HEK293 (cell line): Measurements from ENCODE around the gene PIP4K2A.

Experiments
- BCL11A ChIP-seq: fragments of 450-650 bp; formaldehyde crosslinking; IDR thresholded peaks from 2 replicates; pipeline ENCODE4 v1.5.1; 2016; ENCODE audit warnings: low read depth, missing biosample characterization, missing genetic modification characterization
- BCL11B ChIP-seq: fragments of 450-650 bp; formaldehyde crosslinking; IDR thresholded peaks from 2 replicates; pipeline ENCODE4 v1.5.1; 2016; ENCODE audit warnings: low read depth, missing biosample characterization, missing genetic modification characterization
- EGR2 ChIP-seq: fragments of 450-650 bp; formaldehyde crosslinking; IDR thresholded peaks from 2 replicates; pipeline ENCODE4 v1.5.1; 2016; ENCODE audit warnings: low read depth, missing biosample characterization, missing genetic modification characterization
- FEZF1 ChIP-seq: fragments of 450-650 bp; formaldehyde crosslinking; IDR thresholded peaks from 2 replicates; pipeline ENCODE4 v1.5.1; 2016; ENCODE audit warnings: missing biosample characterization, missing genetic modification characterization
- MZF1 ChIP-seq: fragments of 450-650 bp; formaldehyde crosslinking; IDR thresholded peaks from 2 replicates; pipeline ENCODE4 v1.5.1; 2017; ENCODE audit warnings: missing biosample characterization, missing genetic modification characterization, borderline replicate concordance
- OVOL3 ChIP-seq: fragments of 450-650 bp; formaldehyde crosslinking; IDR thresholded peaks from 2 replicates; pipeline ENCODE4 v1.5.1; 2016; ENCODE audit warnings: missing biosample characterization, missing genetic modification characterization
- SP2 ChIP-seq: fragments of 450-650 bp; formaldehyde crosslinking; IDR thresholded peaks from 2 replicates; pipeline ENCODE4 v1.5.1; 2016; ENCODE audit warnings: missing biosample characterization, missing genetic modification characterization
- ZBTB1 ChIP-seq: fragments of 450-650 bp; formaldehyde crosslinking; IDR thresholded peaks from 2 replicates; pipeline ENCODE4 v1.5.1; 2016; ENCODE audit warnings: missing biosample characterization, missing genetic modification characterization
- ZNF10 ChIP-seq: fragments of 450-650 bp; formaldehyde crosslinking; IDR thresholded peaks from 2 replicates; pipeline ENCODE4 v1.5.1; 2017; ENCODE audit warnings: missing biosample characterization, missing genetic modification characterization
- ZNF114 ChIP-seq: fragments of 450-650 bp; formaldehyde crosslinking; IDR thresholded peaks from 2 replicates; pipeline ENCODE4 v1.5.0; 2017; ENCODE audit warnings: missing biosample characterization, missing genetic modification characterization
- ZNF169 ChIP-seq: fragments of 450-650 bp; formaldehyde crosslinking; IDR thresholded peaks from 2 replicates; pipeline ENCODE4 v1.5.1; 2016; ENCODE audit warnings: missing biosample characterization, missing genetic modification characterization
- ZNF529 ChIP-seq: fragments of 450-650 bp; formaldehyde crosslinking; IDR thresholded peaks from 2 replicates; pipeline ENCODE4 v1.5.1; 2017; ENCODE audit warnings: missing genetic modification characterization, missing biosample characterization; ENCODE audit not compliant: insufficient replicate concordance
- ZNF560 ChIP-seq: fragments of 450-650 bp; formaldehyde crosslinking; IDR thresholded peaks from 2 replicates; pipeline ENCODE4 v1.5.1; 2017; ENCODE audit warnings: missing biosample characterization, missing genetic modification characterization, borderline replicate concordance
- ZNF561 ChIP-seq: fragments of 450-650 bp; IDR thresholded peaks from 2 replicates; pipeline ENCODE4 v1.5.1; 2018; ENCODE audit warnings: missing biosample characterization, missing genetic modification characterization, borderline replicate concordance
- ZNF621 ChIP-seq: fragments of 450-650 bp; formaldehyde crosslinking; IDR thresholded peaks from 2 replicates; pipeline ENCODE4 v1.5.1; 2017; ENCODE audit warnings: missing biosample characterization, missing genetic modification characterization
- ZNF707 ChIP-seq: fragments of 450-650 bp; formaldehyde crosslinking; IDR thresholded peaks from 2 replicates; pipeline ENCODE4 v1.5.1; 2016; ENCODE audit warnings: missing biosample characterization, missing genetic modification characterization
- ZNF768 ChIP-seq: fragments of 450-650 bp; formaldehyde crosslinking; IDR thresholded peaks from 2 replicates; pipeline ENCODE4 v1.5.1; 2018; ENCODE audit warnings: missing biosample characterization, mild to moderate bottlenecking, missing genetic modification characterization
- ZNF777 ChIP-seq: fragments of 450-650 bp; formaldehyde crosslinking; IDR thresholded peaks from 2 replicates; pipeline ENCODE4 v1.5.1; 2017; ENCODE audit warnings: missing biosample characterization, missing genetic modification characterization, borderline replicate concordance
- ZSCAN30 ChIP-seq: fragments of 450-650 bp; IDR thresholded peaks from 2 replicates; pipeline ENCODE4 v1.5.1; 2018; ENCODE audit warnings: missing biosample characterization, mild to moderate bottlenecking, missing genetic modification characterization, moderate library complexity
- TF ChIP-seq, protein P1 (sequence below): fragments of 450-650 bp; formaldehyde crosslinking; IDR thresholded peaks from 2 replicates; pipeline ENCODE4 v1.5.1; 2016; ENCODE audit warnings: missing biosample characterization, missing genetic modification characterization
- TF ChIP-seq, protein P2 (sequence below): fragments of 450-650 bp; formaldehyde crosslinking; IDR thresholded peaks from 2 replicates; pipeline ENCODE4 v1.5.1; 2016; ENCODE audit warnings: missing biosample characterization, missing genetic modification characterization
- TF ChIP-seq, protein P3 (sequence below): fragments of 450-650 bp; formaldehyde crosslinking; IDR thresholded peaks from 2 replicates; pipeline ENCODE4 v1.5.1; 2017; ENCODE audit warnings: missing biosample characterization, missing genetic modification characterization
- TF ChIP-seq, protein P4 (sequence below): IDR thresholded peaks from 2 replicates; pipeline ENCODE4 v1.6.1; 2011; ENCODE audit warnings: mild to moderate bottlenecking, low read depth, low read length, borderline replicate concordance
- TF ChIP-seq, protein P5 (sequence below): fragments of 450-650 bp; formaldehyde crosslinking; IDR thresholded peaks from 2 replicates; pipeline ENCODE4; 2016; ENCODE audit warnings: missing biosample characterization, missing genetic modification characterization
- TF ChIP-seq, protein P6 (sequence below): fragments of 450-650 bp; formaldehyde crosslinking; IDR thresholded peaks from 2 replicates; pipeline ENCODE4 v1.5.1; 2016; ENCODE audit warnings: missing biosample characterization, missing genetic modification characterization
- TF ChIP-seq, protein P7 (sequence below): fragments of 450-650 bp; formaldehyde crosslinking; optimal IDR thresholded peaks from 2 replicates; pipeline ENCODE3; 2016; ENCODE audit warnings: missing biosample characterization, mild to moderate bottlenecking, missing genetic modification characterization

PIP4K2A gene

DNA sequence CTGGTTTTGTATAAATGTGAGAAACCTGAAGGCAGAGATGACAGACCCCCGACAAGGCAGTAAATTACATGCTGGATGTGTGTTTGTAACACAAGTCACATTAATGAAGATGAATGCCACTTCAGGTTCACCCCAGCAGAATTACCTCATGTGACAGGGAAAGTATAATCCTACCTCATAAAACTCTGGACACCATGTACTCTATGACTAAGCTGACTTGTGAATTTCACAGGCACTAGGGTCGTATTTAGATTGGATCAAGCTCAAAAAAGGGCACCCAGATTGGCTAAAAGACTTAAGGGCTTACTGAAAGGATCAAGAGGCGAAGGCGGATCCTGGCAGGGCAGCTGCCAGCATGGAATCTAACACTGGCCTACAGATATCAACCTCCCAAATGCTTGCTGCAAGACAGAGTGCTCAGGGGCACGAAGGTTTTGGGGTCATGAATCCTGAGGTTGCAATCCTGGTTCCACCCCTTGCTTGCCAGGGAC, 161.4 kb downstream of the PIP4K2A start (continued):
- TF ChIP-seq, protein P1, sequence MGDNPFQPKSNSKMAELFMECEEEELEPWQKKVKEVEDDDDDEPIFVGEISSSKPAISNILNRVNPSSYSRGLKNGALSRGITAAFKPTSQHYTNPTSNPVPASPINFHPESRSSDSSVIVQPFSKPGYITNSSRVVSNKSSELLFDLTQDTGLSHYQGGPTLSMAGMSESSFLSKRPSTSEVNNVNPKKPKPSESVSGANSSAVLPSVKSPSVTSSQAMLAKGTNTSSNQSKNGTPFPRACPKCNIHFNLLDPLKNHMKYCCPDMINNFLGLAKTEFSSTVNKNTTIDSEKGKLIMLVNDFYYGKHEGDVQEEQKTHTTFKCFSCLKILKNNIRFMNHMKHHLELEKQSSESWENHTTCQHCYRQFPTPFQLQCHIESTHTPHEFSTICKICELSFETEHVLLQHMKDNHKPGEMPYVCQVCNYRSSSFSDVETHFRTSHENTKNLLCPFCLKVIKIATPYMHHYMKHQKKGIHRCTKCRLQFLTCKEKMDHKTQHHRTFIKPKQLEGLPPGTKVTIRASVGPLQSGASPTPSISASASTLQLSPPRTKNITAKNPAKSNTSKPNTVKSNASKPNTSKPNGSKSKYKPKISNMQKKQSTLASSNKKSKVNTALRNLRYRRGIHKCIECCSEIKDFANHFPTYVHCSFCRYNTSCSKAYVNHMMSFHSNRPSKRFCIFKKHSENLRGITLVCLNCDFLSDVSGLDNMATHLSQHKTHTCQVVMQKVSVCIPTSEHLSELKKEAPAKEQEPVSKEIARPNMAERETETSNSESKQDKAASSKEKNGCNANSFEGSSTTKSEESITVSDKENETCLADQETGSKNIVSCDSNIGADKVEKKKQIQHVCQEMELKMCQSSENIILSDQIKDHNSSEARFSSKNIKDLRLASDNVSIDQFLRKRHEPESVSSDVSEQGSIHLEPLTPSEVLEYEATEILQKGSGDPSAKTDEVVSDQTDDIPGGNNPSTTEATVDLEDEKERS, result no peak
- TF ChIP-seq SP2 (tag by site-specific recombination) (peak; percentile 87), ZNF561 (tag by site-specific recombination) (peak; percentile 92), EGR2 (peak; percentile 79; the same call in 1 of the 2 replicates), MZF1 (no peak; the same call in 1 of the 2 replicates), ZNF621 (tag by site-specific recombination) (no peak), ZNF560 (tag by site-specific recombination) (no peak), ZNF707 (tag by site-specific recombination) (no peak), BCL11A (tag by site-specific recombination) (peak; percentile 100), ZNF768 (tag by site-specific recombination) (no peak), ZSCAN30 (tag by site-specific recombination) (peak; percentile 97), ZNF10 (tag by site-specific recombination) (peak; percentile 89), OVOL3 (peak; percentile 99), BCL11B (tag by site-specific recombination) (peak; percentile 98), ZNF529 (tag by site-specific recombination) (peak; percentile 49), ZNF169 (tag by site-specific recombination) (no peak), ZBTB1 (tag by site-specific recombination) (peak; percentile 93; the same call in 1 of the 2 replicates), ZNF114 (tag by site-specific recombination) (no peak), ZNF777 (tag by site-specific recombination) (no peak), FEZF1 (tag by site-specific recombination) (peak; percentile 100)
- TF ChIP-seq, protein P2, sequence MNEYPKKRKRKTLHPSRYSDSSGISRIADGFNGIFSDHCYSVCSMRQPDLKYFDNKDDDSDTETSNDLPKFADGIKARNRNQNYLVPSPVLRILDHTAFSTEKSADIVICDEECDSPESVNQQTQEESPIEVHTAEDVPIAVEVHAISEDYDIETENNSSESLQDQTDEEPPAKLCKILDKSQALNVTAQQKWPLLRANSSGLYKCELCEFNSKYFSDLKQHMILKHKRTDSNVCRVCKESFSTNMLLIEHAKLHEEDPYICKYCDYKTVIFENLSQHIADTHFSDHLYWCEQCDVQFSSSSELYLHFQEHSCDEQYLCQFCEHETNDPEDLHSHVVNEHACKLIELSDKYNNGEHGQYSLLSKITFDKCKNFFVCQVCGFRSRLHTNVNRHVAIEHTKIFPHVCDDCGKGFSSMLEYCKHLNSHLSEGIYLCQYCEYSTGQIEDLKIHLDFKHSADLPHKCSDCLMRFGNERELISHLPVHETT (tag by site-specific recombination), result peak; percentile 99
- TF ChIP-seq, protein P3, sequence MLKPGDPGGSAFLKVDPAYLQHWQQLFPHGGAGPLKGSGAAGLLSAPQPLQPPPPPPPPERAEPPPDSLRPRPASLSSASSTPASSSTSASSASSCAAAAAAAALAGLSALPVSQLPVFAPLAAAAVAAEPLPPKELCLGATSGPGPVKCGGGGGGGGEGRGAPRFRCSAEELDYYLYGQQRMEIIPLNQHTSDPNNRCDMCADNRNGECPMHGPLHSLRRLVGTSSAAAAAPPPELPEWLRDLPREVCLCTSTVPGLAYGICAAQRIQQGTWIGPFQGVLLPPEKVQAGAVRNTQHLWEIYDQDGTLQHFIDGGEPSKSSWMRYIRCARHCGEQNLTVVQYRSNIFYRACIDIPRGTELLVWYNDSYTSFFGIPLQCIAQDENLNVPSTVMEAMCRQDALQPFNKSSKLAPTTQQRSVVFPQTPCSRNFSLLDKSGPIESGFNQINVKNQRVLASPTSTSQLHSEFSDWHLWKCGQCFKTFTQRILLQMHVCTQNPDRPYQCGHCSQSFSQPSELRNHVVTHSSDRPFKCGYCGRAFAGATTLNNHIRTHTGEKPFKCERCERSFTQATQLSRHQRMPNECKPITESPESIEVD (tag by site-specific recombination), result peak; percentile 100
- TF ChIP-seq, protein P4, sequence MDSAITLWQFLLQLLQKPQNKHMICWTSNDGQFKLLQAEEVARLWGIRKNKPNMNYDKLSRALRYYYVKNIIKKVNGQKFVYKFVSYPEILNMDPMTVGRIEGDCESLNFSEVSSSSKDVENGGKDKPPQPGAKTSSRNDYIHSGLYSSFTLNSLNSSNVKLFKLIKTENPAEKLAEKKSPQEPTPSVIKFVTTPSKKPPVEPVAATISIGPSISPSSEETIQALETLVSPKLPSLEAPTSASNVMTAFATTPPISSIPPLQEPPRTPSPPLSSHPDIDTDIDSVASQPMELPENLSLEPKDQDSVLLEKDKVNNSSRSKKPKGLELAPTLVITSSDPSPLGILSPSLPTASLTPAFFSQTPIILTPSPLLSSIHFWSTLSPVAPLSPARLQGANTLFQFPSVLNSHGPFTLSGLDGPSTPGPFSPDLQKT, result no peak
- TF ChIP-seq, protein P5, sequence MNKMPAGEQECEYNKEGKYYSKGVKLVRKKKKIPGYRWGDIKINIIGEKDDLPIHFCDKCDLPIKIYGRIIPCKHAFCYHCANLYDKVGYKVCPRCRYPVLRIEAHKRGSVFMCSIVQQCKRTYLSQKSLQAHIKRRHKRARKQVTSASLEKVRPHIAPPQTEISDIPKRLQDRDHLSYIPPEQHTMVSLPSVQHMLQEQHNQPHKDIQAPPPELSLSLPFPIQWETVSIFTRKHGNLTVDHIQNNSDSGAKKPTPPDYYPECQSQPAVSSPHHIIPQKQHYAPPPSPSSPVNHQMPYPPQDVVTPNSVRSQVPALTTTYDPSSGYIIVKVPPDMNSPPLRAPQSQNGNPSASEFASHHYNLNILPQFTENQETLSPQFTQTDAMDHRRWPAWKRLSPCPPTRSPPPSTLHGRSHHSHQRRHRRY (tag by site-specific recombination), result peak; percentile 97
- TF ChIP-seq, protein P6, sequence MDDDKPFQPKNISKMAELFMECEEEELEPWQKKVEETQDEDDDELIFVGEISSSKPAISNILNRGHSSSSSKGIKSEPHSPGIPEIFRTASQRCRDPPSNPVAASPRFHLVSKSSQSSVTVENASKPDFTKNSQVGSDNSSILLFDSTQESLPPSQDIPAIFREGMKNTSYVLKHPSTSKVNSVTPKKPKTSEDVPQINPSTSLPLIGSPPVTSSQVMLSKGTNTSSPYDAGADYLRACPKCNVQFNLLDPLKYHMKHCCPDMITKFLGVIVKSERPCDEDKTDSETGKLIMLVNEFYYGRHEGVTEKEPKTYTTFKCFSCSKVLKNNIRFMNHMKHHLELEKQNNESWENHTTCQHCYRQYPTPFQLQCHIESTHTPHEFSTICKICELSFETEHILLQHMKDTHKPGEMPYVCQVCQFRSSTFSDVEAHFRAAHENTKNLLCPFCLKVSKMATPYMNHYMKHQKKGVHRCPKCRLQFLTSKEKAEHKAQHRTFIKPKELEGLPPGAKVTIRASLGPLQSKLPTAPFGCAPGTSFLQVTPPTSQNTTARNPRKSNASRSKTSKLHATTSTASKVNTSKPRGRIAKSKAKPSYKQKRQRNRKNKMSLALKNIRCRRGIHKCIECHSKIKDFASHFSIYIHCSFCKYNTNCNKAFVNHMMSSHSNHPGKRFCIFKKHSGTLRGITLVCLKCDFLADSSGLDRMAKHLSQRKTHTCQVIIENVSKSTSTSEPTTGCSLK, result no peak
- TF ChIP-seq, protein P7, sequence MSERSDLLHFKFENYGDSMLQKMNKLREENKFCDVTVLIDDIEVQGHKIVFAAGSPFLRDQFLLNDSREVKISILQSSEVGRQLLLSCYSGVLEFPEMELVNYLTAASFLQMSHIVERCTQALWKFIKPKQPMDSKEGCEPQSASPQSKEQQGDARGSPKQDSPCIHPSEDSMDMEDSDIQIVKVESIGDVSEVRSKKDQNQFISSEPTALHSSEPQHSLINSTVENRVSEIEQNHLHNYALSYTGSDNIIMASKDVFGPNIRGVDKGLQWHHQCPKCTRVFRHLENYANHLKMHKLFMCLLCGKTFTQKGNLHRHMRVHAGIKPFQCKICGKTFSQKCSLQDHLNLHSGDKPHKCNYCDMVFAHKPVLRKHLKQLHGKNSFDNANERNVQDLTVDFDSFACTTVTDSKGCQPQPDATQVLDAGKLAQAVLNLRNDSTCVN (tag by site-specific recombination), result peak; percentile 24
